Measurements from ENCODE around the gene FILIP1. TPM values are rescaled to one million over a fixed set of nuclear protein-coding genes. Genes with fewer than 3 reads are reported as not detected.
"Not testable (repeated sequence)": the region's sequence is repeated elsewhere in the genome, so short reads cannot be mapped to it uniquely, and the experiment has no call there.

Gene FILIP1
- total RNA-seq, 5 donors from 2014 or later (not counting 1 experiment from before 2014, with no cell fraction given): 0.07 to 0.09 TPM; not detected in 3

- Histone ChIP-seq H3K27ac (ENCODE audit: low read length) (no peak overlapping the region), H3K27me3 (replicated peaks in 1 of 2; ENCODE audit: control insufficient read depth in 2 of 2, extremely low read depth in 1 of 2, insufficient read depth in 2 of 2, low read length in 1 of 2) (no peaks in the 10 kb centered on the region), H3K36me3 (ENCODE audit: control insufficient read depth in 2 of 2, extremely low read depth in 1 of 2, insufficient read depth in 1 of 2, low read length in 1 of 2) (no peaks in the 10 kb centered on the region), H3K4me1 (ENCODE audit: control insufficient read depth in 1 of 2, extremely low read depth in 1 of 2, insufficient read depth in 2 of 2, low read length in 2 of 2) (no peaks in the 10 kb centered on the region), H3K4me3 (ENCODE audit: control insufficient read depth in 1 of 2, extremely low read depth in 1 of 2, low read length in 1 of 2) (no peak overlapping the region), H3K9me3 (no peaks in the 10 kb centered on the region)
- H3K9me3 Mint-ChIP-seq: no peaks in the 10 kb centered on the region
- DNase-seq (no peak), ATAC-seq (replicated peaks in 1 of 4) (no peak)
- no peaks in the 10 kb centered on the region for H3K4me1 Mint-ChIP-seq
- H3K4me3 Mint-ChIP-seq: no peak overlapping the region
- H3K27ac Mint-ChIP-seq: no peak overlapping the region
- peaks cover 20 to 30% of the 10 kb centered on the region in 2 donors for H3K27me3 Mint-ChIP-seq
- ChIA-PET POLR2A (no interaction called here), CTCF (no interaction called here)
- H3K36me3 Mint-ChIP-seq: no peaks in the 10 kb centered on the region
Measured at GRCh38 chr6:75418233-75418632, 75.4 kb downstream of the FILIP1 start.

GRCh38 chr6:75416443-75416842 is 77.2 kb downstream of the FILIP1 start:
- no peaks in the 10 kb centered on the region for H3K36me3 ChIP-seq (ENCODE audit: control insufficient read depth in 2 of 2, extremely low read depth in 1 of 2, insufficient read depth in 1 of 2, low read length in 1 of 2)
- Mint-ChIP-seq H3K27ac (no peak overlapping the region), H3K4me3 (no peak overlapping the region), H3K4me1 (no peaks in the 10 kb centered on the region), H3K27me3 (peaks cover 27 to 42% of the 10 kb centered on the region in 2 donors), H3K9me3 (no peaks in the 10 kb centered on the region), H3K36me3 (no peaks in the 10 kb centered on the region)
- H3K4me3 ChIP-seq (ENCODE audit: control insufficient read depth in 1 of 2, extremely low read depth in 1 of 2, low read length in 1 of 2): no peak overlapping the region
- CTCF ChIA-PET: interaction anchor here in 1 of 2 donors (0.6 to 0.7 kb wide), 2 partner anchors 1562 to 1602 kb away, joined by 3 to 4 read pairs; no protein-coding TSS in a partner anchor
- no peak overlapping the region for H3K27ac ChIP-seq (ENCODE audit: low read length)
- H3K9me3 ChIP-seq: no peaks in the 10 kb centered on the region
- POLR2A ChIA-PET: no interaction called here
- H3K27me3 ChIP-seq (replicated peaks in 1 of 2; ENCODE audit: control insufficient read depth in 2 of 2, extremely low read depth in 1 of 2, insufficient read depth in 2 of 2, low read length in 1 of 2): no peaks in the 10 kb centered on the region
- no CpG with 5 or more reads among the region's 1 CpG for WGBS (ENCODE audit: insufficient coverage)
- H3K4me1 ChIP-seq (ENCODE audit: control insufficient read depth in 1 of 2, extremely low read depth in 1 of 2, insufficient read depth in 2 of 2, low read length in 2 of 2): no peaks in the 10 kb centered on the region
- DNase-seq: no peak
- no peak for ATAC-seq (replicated peaks in 1 of 4)

- no peak overlapping the region for H3K27ac ChIP-seq (ENCODE audit: low read length)
- no peaks in the 10 kb centered on the region for H3K27me3 ChIP-seq (replicated peaks in 1 of 2; ENCODE audit: control insufficient read depth in 2 of 2, extremely low read depth in 1 of 2, insufficient read depth in 2 of 2, low read length in 1 of 2)
- no peaks in the 10 kb centered on the region for H3K4me1 Mint-ChIP-seq
- peaks cover 27 to 40% of the 10 kb centered on the region in 2 donors for H3K27me3 Mint-ChIP-seq
- no peaks in the 10 kb centered on the region for H3K9me3 ChIP-seq
- H3K4me3 ChIP-seq (ENCODE audit: control insufficient read depth in 1 of 2, extremely low read depth in 1 of 2, low read length in 1 of 2): no peak overlapping the region
- H3K9me3 Mint-ChIP-seq: no peaks in the 10 kb centered on the region
- H3K36me3 ChIP-seq (ENCODE audit: control insufficient read depth in 2 of 2, extremely low read depth in 1 of 2, insufficient read depth in 1 of 2, low read length in 1 of 2): no peaks in the 10 kb centered on the region
- no peak overlapping the region for H3K27ac Mint-ChIP-seq
- ATAC-seq (replicated peaks in 1 of 4) (no peak), DNase-seq (no peak)
- CTCF ChIA-PET: interaction anchor here in 1 of 2 donors (0.6 to 0.7 kb wide), 2 partner anchors 1561 to 1601 kb away, joined by 3 to 4 read pairs; no protein-coding TSS in a partner anchor
- no peaks in the 10 kb centered on the region for H3K36me3 Mint-ChIP-seq
- no peak overlapping the region for H3K4me3 Mint-ChIP-seq
- no CpG with 5 or more reads among the region's 1 CpG for WGBS (ENCODE audit: insufficient coverage)
- H3K4me1 ChIP-seq (ENCODE audit: control insufficient read depth in 1 of 2, extremely low read depth in 1 of 2, insufficient read depth in 2 of 2, low read length in 2 of 2): no peaks in the 10 kb centered on the region
- POLR2A ChIA-PET: no interaction called here
Measured at GRCh38 chr6:75415804-75416203, 77.8 kb downstream of the FILIP1 start.

- Histone ChIP-seq H3K4me3 (ENCODE audit: control insufficient read depth in 1 of 2, extremely low read depth in 1 of 2, low read length in 1 of 2) (no peak overlapping the region), H3K36me3 (ENCODE audit: control insufficient read depth in 2 of 2, extremely low read depth in 1 of 2, insufficient read depth in 1 of 2, low read length in 1 of 2) (no peaks in the 10 kb centered on the region), H3K27me3 (replicated peaks in 1 of 2; ENCODE audit: control insufficient read depth in 2 of 2, extremely low read depth in 1 of 2, insufficient read depth in 2 of 2, low read length in 1 of 2) (no peaks in the 10 kb centered on the region), H3K4me1 (ENCODE audit: control insufficient read depth in 1 of 2, extremely low read depth in 1 of 2, insufficient read depth in 2 of 2, low read length in 2 of 2) (no peaks in the 10 kb centered on the region), H3K27ac (ENCODE audit: low read length) (no peak overlapping the region), H3K9me3 (no peaks in the 10 kb centered on the region)
- Mint-ChIP-seq H3K4me3 (no peak overlapping the region), H3K27ac (no peak overlapping the region), H3K9me3 (no peaks in the 10 kb centered on the region), H3K36me3 (no peaks in the 10 kb centered on the region), H3K4me1 (no peaks in the 10 kb centered on the region), H3K27me3 (peaks cover 27 to 40% of the 10 kb centered on the region in 2 donors)
- CTCF ChIA-PET: no interaction called here
- DNase-seq (no peak), ATAC-seq (replicated peaks in 1 of 4) (no peak)
- WGBS (ENCODE audit: insufficient coverage): 83% methylated on average over 1 of the region's 4 CpGs
- POLR2A ChIA-PET: interaction anchor here in 1 of 2 donors (0.7 kb wide), 1 partner anchor 120 kb away, joined by 6 read pairs; no protein-coding TSS in a partner anchor
Measured at GRCh38 chr6:75414445-75415021, 79.1 kb downstream of the FILIP1 start.

- no peak for ATAC-seq (replicated peaks in 1 of 4)
- no peak overlapping the region for H3K4me3 Mint-ChIP-seq
- CTCF ChIA-PET: interaction anchor here in 1 of 2 donors (0.6 kb wide), 1 partner anchor 112 kb away, joined by 4 read pairs; no protein-coding TSS in a partner anchor
- no peaks in the 10 kb centered on the region for H3K4me1 ChIP-seq (ENCODE audit: control insufficient read depth in 1 of 2, extremely low read depth in 1 of 2, insufficient read depth in 2 of 2, low read length in 2 of 2)
- no peak overlapping the region for H3K27ac Mint-ChIP-seq
- no peak overlapping the region for H3K4me3 ChIP-seq (ENCODE audit: control insufficient read depth in 1 of 2, extremely low read depth in 1 of 2, low read length in 1 of 2)
- H3K4me1 Mint-ChIP-seq: no peaks in the 10 kb centered on the region
- no peak overlapping the region for H3K27ac ChIP-seq (ENCODE audit: low read length)
- POLR2A ChIA-PET: interaction anchor here in 1 of 2 donors (0.7 kb wide), 1 partner anchor 1658 kb away, joined by 3 read pairs; no protein-coding TSS in a partner anchor
- peaks cover 24 to 38% of the 10 kb centered on the region in 2 donors for H3K27me3 Mint-ChIP-seq
- H3K27me3 ChIP-seq (replicated peaks in 1 of 2; ENCODE audit: control insufficient read depth in 2 of 2, extremely low read depth in 1 of 2, insufficient read depth in 2 of 2, low read length in 1 of 2): no peaks in the 10 kb centered on the region
- DNase-seq: no peak
- H3K9me3 ChIP-seq: no peaks in the 10 kb centered on the region
- H3K9me3 Mint-ChIP-seq: no peaks in the 10 kb centered on the region
- H3K36me3 ChIP-seq (ENCODE audit: control insufficient read depth in 2 of 2, extremely low read depth in 1 of 2, insufficient read depth in 1 of 2, low read length in 1 of 2): no peaks in the 10 kb centered on the region
- no peaks in the 10 kb centered on the region for H3K36me3 Mint-ChIP-seq
- no CpG with 5 or more reads among the region's 3 CpGs for WGBS (ENCODE audit: insufficient coverage)
Measured at GRCh38 chr6:75412969-75413662, 80.5 kb downstream of the FILIP1 start.

GRCh38 chr6:75410564-75410963 is 83.0 kb downstream of the FILIP1 start:
- H3K4me1 Mint-ChIP-seq; H3K27me3 ChIP-seq (replicated peaks in 1 of 2; ENCODE audit: control insufficient read depth in 2 of 2, extremely low read depth in 1 of 2, insufficient read depth in 2 of 2, low read length in 1 of 2); H3K4me1 ChIP-seq (ENCODE audit: control insufficient read depth in 1 of 2, extremely low read depth in 1 of 2, insufficient read depth in 2 of 2, low read length in 2 of 2); H3K4me3 Mint-ChIP-seq; DNase-seq; POLR2A ChIA-PET; H3K36me3 ChIP-seq (ENCODE audit: control insufficient read depth in 2 of 2, extremely low read depth in 1 of 2, insufficient read depth in 1 of 2, low read length in 1 of 2); H3K9me3 Mint-ChIP-seq; H3K9me3 ChIP-seq; H3K27ac Mint-ChIP-seq; H3K27ac ChIP-seq (ENCODE audit: low read length); H3K36me3 Mint-ChIP-seq; H3K4me3 ChIP-seq (ENCODE audit: control insufficient read depth in 1 of 2, extremely low read depth in 1 of 2, low read length in 1 of 2); ATAC-seq (replicated peaks in 1 of 4); CTCF ChIA-PET: not testable (repeated sequence)
- H3K27me3 Mint-ChIP-seq: peaks cover 17 to 31% of the 10 kb centered on the region in 2 donors
- no CpG with 5 or more reads among the region's 2 CpGs for WGBS (ENCODE audit: insufficient coverage)

Measured in T-cell (primary cell).